Lower leg skin (tissue), 3 donors: ENCODE data around the gene CCDC102A.

Experiments
- POLR2A ChIP-seq, 2 donors: fragments of 450-650 bp; IDR thresholded peaks; one replicate each; pipeline ENCODE4 v1.6.1; 2016 to 2017; ENCODE audit warnings: antibody characterized with exemption in 2 of 2, mild to moderate bottlenecking in 1 of 2, moderate library complexity in 1 of 2
- TF ChIP-seq, protein P1 (sequence below), 3 donors: fragments of 450-650 bp; IDR thresholded peaks; one replicate each; pipeline ENCODE4 v1.5.1; 2016; ENCODE audit warnings: antibody characterized with exemption in 3 of 3, mild to moderate bottlenecking in 3 of 3, moderate library complexity in 2 of 3

DNA sequence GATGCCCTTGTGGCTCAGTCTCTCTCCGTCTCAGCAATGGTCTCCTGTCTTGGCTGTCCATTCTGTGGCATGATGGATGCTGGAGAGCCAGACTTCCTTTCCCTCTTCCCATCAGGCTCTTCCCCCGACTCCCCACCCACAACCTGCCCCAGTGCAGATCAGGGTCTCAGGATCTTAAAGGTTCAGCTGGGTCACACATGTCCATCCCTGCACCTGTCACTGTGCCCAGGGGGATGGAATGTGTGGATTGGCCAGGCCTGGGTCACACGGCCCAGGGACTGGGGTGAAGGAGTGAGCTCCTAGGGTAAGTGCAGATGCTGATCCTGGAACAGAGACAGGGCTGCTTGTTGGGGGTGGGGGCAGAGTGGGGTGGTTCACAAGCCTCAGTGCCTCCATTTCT, 29.1 kb upstream of the CCDC102A start:
- TF ChIP-seq, protein P1, sequence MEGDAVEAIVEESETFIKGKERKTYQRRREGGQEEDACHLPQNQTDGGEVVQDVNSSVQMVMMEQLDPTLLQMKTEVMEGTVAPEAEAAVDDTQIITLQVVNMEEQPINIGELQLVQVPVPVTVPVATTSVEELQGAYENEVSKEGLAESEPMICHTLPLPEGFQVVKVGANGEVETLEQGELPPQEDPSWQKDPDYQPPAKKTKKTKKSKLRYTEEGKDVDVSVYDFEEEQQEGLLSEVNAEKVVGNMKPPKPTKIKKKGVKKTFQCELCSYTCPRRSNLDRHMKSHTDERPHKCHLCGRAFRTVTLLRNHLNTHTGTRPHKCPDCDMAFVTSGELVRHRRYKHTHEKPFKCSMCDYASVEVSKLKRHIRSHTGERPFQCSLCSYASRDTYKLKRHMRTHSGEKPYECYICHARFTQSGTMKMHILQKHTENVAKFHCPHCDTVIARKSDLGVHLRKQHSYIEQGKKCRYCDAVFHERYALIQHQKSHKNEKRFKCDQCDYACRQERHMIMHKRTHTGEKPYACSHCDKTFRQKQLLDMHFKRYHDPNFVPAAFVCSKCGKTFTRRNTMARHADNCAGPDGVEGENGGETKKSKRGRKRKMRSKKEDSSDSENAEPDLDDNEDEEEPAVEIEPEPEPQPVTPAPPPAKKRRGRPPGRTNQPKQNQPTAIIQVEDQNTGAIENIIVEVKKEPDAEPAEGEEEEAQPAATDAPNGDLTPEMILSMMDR (IDR thresholded peaks at IDR 0.05) = no peak
- TF ChIP-seq POLR2A (IDR thresholded peaks at IDR 0.05) = no peak
